ENCODE measurements around the gene SPEG. TPM values are rescaled to one million over a fixed set of nuclear protein-coding genes. Genes with fewer than 3 reads are reported as not detected.

The SPEG gene
- total and polyA plus RNA-seq, 2 of the 8 experiments (the other 6 are each of a cell fraction or from before 2014, with no cell fraction given) = 19.9 to 32.0 TPM

DNA sequence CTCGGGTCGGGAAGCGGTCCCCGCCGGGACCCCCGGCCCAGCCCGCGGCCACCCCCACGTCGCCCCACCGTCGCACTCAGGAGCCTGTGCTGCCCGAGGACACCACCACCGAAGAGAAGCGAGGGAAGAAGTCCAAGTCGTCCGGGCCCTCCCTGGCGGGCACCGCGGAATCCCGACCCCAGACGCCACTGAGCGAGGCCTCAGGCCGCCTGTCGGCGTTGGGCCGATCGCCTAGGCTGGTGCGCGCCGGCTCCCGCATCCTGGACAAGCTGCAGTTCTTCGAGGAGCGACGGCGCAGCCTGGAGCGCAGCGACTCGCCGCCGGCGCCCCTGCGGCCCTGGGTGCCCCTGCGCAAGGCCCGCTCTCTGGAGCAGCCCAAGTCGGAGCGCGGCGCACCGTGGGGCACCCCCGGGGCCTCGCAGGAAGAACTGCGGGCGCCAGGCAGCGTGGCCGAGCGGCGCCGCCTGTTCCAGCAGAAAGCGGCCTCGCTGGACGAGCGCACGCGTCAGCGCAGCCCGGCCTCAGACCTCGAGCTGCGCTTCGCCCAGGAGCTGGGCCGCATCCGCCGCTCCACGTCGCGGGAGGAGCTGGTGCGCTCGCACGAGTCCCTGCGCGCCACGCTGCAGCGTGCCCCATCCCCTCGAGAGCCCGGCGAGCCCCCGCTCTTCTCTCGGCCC lies 13.6 kb downstream of the SPEG start (continued):
- TF ChIP-seq RNF2 (IDR thresholded peaks at IDR 0.05; ENCODE audit: borderline replicate concordance, low read depth, low read length, missing control alignments, poor library complexity, severe bottlenecking) = peak; percentile 31
